Aorta (tissue), 5 donors: ENCODE measurements around the gene NIPSNAP2. TPM values are rescaled to one million over a fixed set of nuclear protein-coding genes. Genes with fewer than 3 reads are reported as not detected.
"Not testable (repeated sequence)": the region's sequence is repeated elsewhere in the genome, so short reads cannot be mapped to it uniquely, and the experiment has no call there.

Experiments used
- ATAC-seq: fragments of 200-7000 bp; cut with Tn5 transposase; one replicate; pipeline ENCODE4 v1.9.1; 2022; ENCODE audit warnings: moderate library complexity; ENCODE audit not compliant: low FRiP score
- DNase-seq, 2 donors: peaks; one replicate each; pipeline ENCODE4 v3.0.0-alpha.2; 2020
- H3K27ac ChIP-seq, 2 donors: one replicate each; pipeline ENCODE4 v1.5.1; 2013; ENCODE audit warnings: low read length in 2 of 2, mild to moderate bottlenecking in 2 of 2, moderate library complexity in 2 of 2, control low read depth in 1 of 2, inconsistent platforms in 1 of 2, low read depth in 1 of 2
- H3K27me3 ChIP-seq, 2 donors: one replicate each; pipeline ENCODE4 v1.6.1; 2013; ENCODE audit warnings: control low read depth in 1 of 2, low read length in 1 of 2, mild to moderate bottlenecking in 1 of 2, moderate library complexity in 1 of 2; ENCODE audit not compliant: insufficient read depth in 2 of 2, control insufficient read depth in 1 of 2
- H3K36me3 ChIP-seq, 2 donors: one replicate each; pipeline ENCODE4 v1.6.1; 2013; ENCODE audit warnings: control low read depth in 1 of 2, low read length in 1 of 2, mild to moderate bottlenecking in 1 of 2; ENCODE audit not compliant: insufficient read depth in 2 of 2, control insufficient read depth in 1 of 2
- H3K4me1 ChIP-seq, 2 donors: one replicate each; pipeline ENCODE4 v1.6.1; 2013; ENCODE audit warnings: low read length in 2 of 2, control low read depth in 1 of 2, mild to moderate bottlenecking in 1 of 2, moderate library complexity in 1 of 2; ENCODE audit not compliant: insufficient read depth in 2 of 2, control insufficient read depth in 1 of 2
- H3K4me3 ChIP-seq, 2 donors: one replicate each; pipeline ENCODE4 v1.5.1; 2013; ENCODE audit warnings: low read length in 2 of 2, control low read depth in 1 of 2, mild to moderate bottlenecking in 1 of 2
- H3K9me3 ChIP-seq: one replicate; pipeline ENCODE4 v1.6.1; 2013; ENCODE audit warnings: mild to moderate bottlenecking, low read length; ENCODE audit not compliant: control insufficient read depth
- WGBS, 2 donors: extraction: QIAGEN DNeasy Blood & Tissue Kit; methylation state at CpG; one replicate each; pipeline ENCODE4 v1.1.7; 2013; 5-methylcytosine and 5-hydroxymethylcytosine counted together
- intact Hi-C, 2 donors: fragments of 100-400 bp; cut with DNase I; formaldehyde crosslinking; loops; one replicate each; pipeline versions ENCODE4 v1.14.2 to v1.15.0; 2022
- polyA plus RNA-seq, 2 donors: library from polyadenylated mRNA; stranded (reverse); fragments of 200-250 nt; gene quantifications; one replicate each; pipeline ENCODE4 v1.2.3, GENCODE V29; 2013
- total RNA-seq, 2 donors: library from RNA; stranded (reverse); fragmentation: NEBNext Ultra II Directional; extraction: Animal tissue kit (Norgen Biotek cat#: 25700); gene quantifications; one replicate each; pipeline ENCODE4 v1.2.1, GENCODE V29; 2021
- donor health status: healthy with polysubstance abuse.
- donor health status: Bipolar disorder and iron deficiency.
- donor health status: DM: no; HTN: no; CAD: no.
- donor health status: DM: no; HTN: no; CAD: no.
- donor health status: DM: yes; HTN: yes; CAD: no.

Gene NIPSNAP2
- total and polyA plus RNA-seq, 4 donors, result 34.3 to 53.1 (median 44.4) TPM

DNA sequence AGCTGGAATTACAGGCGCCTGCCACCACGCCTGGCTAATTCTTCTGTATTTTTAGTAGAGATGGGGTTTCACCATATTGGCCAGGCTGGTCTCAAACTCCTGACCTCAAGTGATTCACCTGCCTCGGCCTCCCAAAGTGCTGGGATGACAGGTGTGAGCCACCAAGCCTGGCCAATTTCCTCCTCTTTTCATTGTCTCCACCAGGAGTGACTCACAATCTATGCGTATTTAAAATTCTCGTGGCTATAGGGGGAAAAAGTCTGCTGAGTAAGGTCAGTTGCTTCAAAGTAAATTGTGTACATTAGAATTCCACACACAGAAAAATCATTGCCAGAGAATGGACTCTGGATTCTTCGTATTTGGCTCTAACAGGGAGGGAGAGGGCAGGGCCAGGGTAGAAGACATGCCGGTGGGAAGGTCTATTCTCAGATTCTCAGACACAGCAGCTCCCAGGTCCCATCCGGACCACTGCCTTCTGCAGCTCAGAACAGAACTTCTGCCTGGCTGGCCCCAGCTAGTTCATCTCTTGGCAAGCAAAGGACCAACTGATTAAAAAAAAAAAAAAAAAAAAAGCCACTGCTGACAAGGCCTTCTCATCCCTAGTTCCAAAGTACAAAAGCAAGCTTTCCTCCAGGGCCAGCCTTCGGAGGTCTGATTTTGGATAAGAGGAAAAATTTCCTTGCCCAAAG, 64.7 kb downstream of the NIPSNAP2 start:
- Histone ChIP-seq H3K9me3 (no peaks in the 10 kb centered on the region), H3K4me3 (no peak overlapping the region), H3K27me3 (no peaks in the 10 kb centered on the region), H3K36me3 (no peaks in the 10 kb centered on the region), H3K27ac (no peak overlapping the region), H3K4me1 (no peaks in the 10 kb centered on the region)
- ATAC-seq, result no peak
- intact Hi-C loops, result no loop called here
- 92% methylated on average over 9 of the region's 9 CpGs for WGBS, 2 donors
- DNase-seq, result no peak

DNA sequence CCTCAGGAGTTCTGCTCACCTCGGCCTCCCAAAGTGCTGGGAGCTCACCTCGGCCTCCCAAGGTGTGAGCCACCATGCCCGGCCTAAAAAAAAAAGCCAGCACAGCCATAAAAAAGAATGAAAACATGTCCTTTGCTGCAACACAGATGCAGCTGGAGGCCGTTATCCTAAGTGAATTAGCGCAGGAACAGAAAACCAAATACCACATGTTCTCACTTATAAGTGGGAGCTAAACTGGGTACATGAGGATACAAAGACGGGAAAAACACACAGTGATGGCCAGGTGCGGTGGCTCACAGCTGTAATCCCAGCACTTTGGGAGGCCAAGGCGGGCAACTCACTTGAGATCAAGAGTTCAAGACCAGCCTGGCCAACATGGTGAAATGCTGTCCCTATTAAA, 66.0 kb downstream of the NIPSNAP2 start:
- H3K9me3 ChIP-seq, result no peaks in the 10 kb centered on the region
- intact Hi-C loops, result no loop called here
- H3K36me3 ChIP-seq, result no peaks in the 10 kb centered on the region
- no peak overlapping the region for H3K27ac ChIP-seq
- no peaks in the 10 kb centered on the region for H3K27me3 ChIP-seq
- ATAC-seq (no peak), DNase-seq (no peak)
- 97% methylated on average over 8 of the region's 8 CpGs for WGBS, 2 donors
- no peak overlapping the region for H3K4me3 ChIP-seq
- H3K4me1 ChIP-seq, result no peaks in the 10 kb centered on the region

DNA sequence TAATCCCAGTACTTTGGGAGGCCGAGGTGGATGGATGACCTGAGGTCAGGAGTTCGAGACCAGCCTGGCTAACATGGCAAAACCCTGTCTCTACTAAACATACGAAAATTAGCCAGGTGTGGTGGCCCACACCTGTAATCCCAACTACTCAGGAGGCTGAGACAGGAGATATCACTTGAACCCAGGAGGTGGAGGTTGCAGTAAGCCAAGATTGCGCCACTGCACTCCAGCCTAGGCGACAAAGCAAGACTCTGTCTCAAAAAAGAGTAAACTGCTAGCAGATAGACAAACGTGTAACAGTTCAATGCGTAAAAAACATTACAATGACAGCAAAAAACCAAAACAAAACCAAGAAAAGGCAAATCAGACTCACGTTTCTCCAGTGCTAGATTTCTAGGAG, 67.2 kb downstream of the NIPSNAP2 start:
- DNase-seq, intact Hi-C loops, H3K27me3 ChIP-seq, H3K36me3 ChIP-seq, H3K9me3 ChIP-seq, H3K4me3 ChIP-seq, ATAC-seq, H3K4me1 ChIP-seq, H3K27ac ChIP-seq: not testable (repeated sequence)
- 84 to 89% methylated on average over 8 of the region's 8 CpGs for WGBS, 2 donors

- H3K27me3 ChIP-seq, H3K4me3 ChIP-seq, H3K27ac ChIP-seq, H3K36me3 ChIP-seq, H3K9me3 ChIP-seq, DNase-seq, ATAC-seq, H3K4me1 ChIP-seq, intact Hi-C loops: not testable (repeated sequence)
- 96 to 97% methylated on average over 4 to 7 of the region's 7 CpGs for WGBS, 2 donors
These were observed 68.2 kb downstream of the NIPSNAP2 start for GRCh38 chr7:56032578-56032977.

DNA sequence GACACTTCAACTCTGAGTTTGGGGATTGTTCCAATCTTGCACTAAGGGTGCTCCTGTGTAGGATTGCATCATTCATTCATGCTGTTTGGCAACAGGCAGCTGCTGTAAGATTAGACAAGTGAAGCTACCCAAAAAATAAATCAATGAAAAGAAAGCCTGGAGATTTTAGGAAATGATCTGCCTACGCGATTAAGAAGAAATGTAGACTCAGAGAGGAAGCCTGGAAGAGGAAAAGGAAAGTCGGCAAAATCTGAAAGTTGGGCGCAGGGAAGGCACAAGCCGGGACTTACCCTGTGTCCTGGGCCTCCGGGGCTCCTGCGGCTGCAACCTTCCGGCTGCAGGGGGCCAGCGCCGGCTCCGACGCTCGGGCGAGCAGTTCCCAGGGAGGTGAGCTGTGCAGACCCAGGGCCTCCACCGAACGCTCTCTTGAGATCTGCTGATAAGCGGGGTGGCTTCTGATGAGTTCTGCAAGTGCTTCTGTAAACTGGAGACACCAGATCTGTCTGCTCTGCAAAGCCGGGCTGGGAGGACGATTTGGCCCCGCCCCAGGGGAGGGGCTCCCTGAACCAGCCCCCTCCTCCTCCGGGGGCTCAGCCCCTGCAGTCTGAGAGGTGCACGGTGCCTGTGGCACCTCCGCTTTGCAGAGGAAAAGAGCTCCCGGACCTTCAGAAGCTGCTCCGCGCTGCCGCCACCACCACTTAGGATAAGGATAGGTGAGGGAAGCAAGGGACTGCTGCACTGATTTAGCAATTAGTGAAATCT, 69.5 kb downstream of the NIPSNAP2 start:
- Histone ChIP-seq H3K36me3 (no peaks in the 10 kb centered on the region), H3K9me3 (no peaks in the 10 kb centered on the region), H3K4me1 (no peaks in the 10 kb centered on the region), H3K27me3 (no peaks in the 10 kb centered on the region), H3K4me3 (peak overlapping the region; percentile 35 to 57), H3K27ac (no peak overlapping the region)
- 0 to 1% methylated on average over 27 of the region's 27 CpGs for WGBS, 2 donors
- ATAC-seq, result peak; percentile 77
- intact Hi-C loops, result no loop called here
- peak; percentile 59 to 78 for DNase-seq

GRCh38 chr7:56040730-56041129, 76.3 kb downstream of the NIPSNAP2 start:
- Histone ChIP-seq H3K27ac (no peak overlapping the region), H3K4me3 (no peak overlapping the region), H3K27me3 (no peaks in the 10 kb centered on the region), H3K36me3 (no peaks in the 10 kb centered on the region), H3K9me3 (no peaks in the 10 kb centered on the region), H3K4me1 (no peaks in the 10 kb centered on the region)
- intact Hi-C loops, result no loop called here
- ATAC-seq (no peak), DNase-seq (no peak)
- WGBS, 2 donors, result 63 to 77% methylated on average over 3 of the region's 3 CpGs

GRCh38 chr7:56045758-56046157, 81.4 kb downstream of the NIPSNAP2 start:
- 98 to 99% methylated on average over 2 of the region's 2 CpGs for WGBS, 2 donors

GRCh38 chr7:56046721-56047445, 82.5 kb downstream of the NIPSNAP2 start:
- Histone ChIP-seq H3K27me3 (no peaks in the 10 kb centered on the region), H3K4me1 (no peaks in the 10 kb centered on the region), H3K4me3 (no peak overlapping the region), H3K27ac (peak overlapping the region; percentile 26 to 30), H3K9me3 (no peaks in the 10 kb centered on the region), H3K36me3 (no peaks in the 10 kb centered on the region)
- 15 to 21% methylated on average over 5 of the region's 5 CpGs for WGBS, 2 donors
- DNase-seq (no peak), ATAC-seq (no peak)
- intact Hi-C loops, result no loop called here

More at GRCh38 chr7:56045758-56046157, 81.4 kb downstream of the NIPSNAP2 start:
- DNase-seq, H3K4me3 ChIP-seq, H3K27me3 ChIP-seq, ATAC-seq, H3K9me3 ChIP-seq, H3K36me3 ChIP-seq, H3K27ac ChIP-seq, intact Hi-C loops, H3K4me1 ChIP-seq: not testable (repeated sequence)
